Measurements from ENCODE around the gene PLEKHM1.
"Not testable (repeated sequence)": the region's sequence is repeated elsewhere in the genome, so short reads cannot be mapped to it uniquely, and the experiment has no call there.

PLEKHM1 gene

DNA sequence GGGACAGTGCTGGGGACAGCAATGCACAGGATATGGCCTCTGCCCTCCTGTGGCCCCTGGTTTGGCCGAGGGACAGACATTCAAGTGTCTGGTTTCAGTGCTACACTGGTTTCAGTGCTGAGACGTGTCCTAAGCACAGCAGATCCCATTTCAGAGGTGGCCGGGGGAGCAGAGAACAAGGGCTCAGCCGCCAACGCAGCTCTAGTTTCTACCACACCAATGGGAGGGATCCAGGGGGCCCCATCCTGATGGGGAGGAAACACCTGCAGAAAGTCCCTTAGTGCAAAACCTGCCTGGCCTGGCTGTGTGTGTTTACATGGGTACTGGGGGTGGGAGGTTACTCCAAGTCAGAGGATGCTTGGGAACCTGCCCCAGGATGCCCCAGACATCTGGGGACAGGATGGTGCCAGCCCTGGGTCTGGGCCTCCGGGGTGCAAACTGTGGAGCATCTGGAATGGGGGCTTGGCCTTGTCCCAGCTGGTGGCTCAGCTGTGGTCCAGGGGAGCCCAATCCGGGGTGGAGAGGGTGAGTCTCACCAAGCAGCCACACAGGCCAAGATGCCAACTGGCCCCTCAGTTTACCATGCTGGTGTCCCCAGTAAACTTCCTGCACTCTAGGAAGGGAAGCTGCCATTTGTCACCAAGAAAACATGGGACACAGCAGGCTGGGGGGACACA, 49.5 kb downstream of the PLEKHM1 start:
- ChIA-PET POLR2A (interaction anchor here (0.7 to 1.9 kb wide), 3 partner anchors 9 to 12 kb away, joined by 3 to 8 read pairs (median 4); no protein-coding TSS in a partner anchor), CTCF (interaction anchor here (0.6 kb wide), 1 partner anchor 125 kb away, joined by 3 read pairs; no protein-coding TSS in a partner anchor)
- 11% methylated on average over 7 of the region's 7 CpGs for WGBS (ENCODE audit: insufficient coverage)
- H3K27me3 ChIP-seq (replicated peaks in 2 of 5; ENCODE audit: control insufficient read depth in 4 of 5, insufficient read depth in 5 of 5, low read length in 4 of 5); H3K9me3 ChIP-seq (ENCODE audit: control extremely low read depth in 1 of 5, control insufficient read depth in 4 of 5, insufficient read depth in 2 of 5, low read depth in 1 of 5, low read length in 4 of 5): not testable (repeated sequence)
- Histone ChIP-seq H3K4me3 (ENCODE audit: control insufficient read depth in 1 of 7, extremely low read depth in 1 of 7, insufficient read depth in 4 of 7, low read depth in 2 of 7, low read length in 6 of 7) (peak overlapping the region in 2 of 7 experiments; percentile 26 to 58), H3K4me1 (ENCODE audit: control extremely low read depth in 1 of 4, control insufficient read depth in 4 of 4, insufficient read depth in 4 of 4, low read length in 3 of 4) (peaks cover 0 to 41% (median 37%) of the 10 kb centered on the region in 4 experiments), H3K27ac (ENCODE audit: insufficient read depth in 1 of 2, low read depth in 1 of 2, low read length in 2 of 2, poor library complexity in 1 of 2, severe bottlenecking in 2 of 2) (peak overlapping the region in 1 of 2 experiments; percentile 14), H3K36me3 (ENCODE audit: control insufficient read depth in 4 of 4, insufficient read depth in 4 of 4, low read length in 3 of 4) (peaks cover 0 to 30% (median 24%) of the 10 kb centered on the region in 4 experiments)
- DNase-seq = peak; percentile 61 to 92 (median 89)

DNA sequence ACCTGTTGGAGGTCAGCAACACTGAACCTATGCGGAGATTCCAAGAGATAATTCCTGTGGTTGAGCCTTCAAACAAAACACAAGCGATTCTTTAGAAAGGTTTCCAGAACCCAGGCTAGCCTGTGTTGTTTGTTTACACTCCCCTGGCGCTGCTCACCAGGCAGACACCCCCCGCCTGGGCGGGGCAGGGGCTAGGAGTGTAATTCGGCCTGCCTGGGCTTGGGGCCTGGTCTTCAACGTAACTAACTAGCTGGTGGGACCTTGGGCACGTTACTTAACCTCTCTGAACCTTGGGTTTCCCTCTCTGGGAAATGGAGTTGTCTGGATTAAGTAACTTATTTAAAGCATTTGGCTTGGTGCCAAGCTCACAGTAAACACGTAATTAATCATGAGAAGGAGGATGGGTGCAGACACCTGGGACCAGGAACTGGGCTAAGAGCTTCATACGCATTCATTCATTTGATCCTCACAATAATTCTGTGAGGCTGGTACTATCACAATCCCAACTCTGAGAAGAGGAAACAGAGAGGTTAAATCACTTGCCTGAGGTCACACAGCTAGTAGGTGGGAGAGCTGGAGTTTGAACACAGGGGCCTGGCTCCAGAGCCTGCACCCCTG, 50.3 kb downstream of the PLEKHM1 start:
- H3K36me3 ChIP-seq (ENCODE audit: control insufficient read depth in 4 of 4, insufficient read depth in 4 of 4, low read length in 3 of 4) = peaks cover 0 to 35% (median 26%) of the 10 kb centered on the region in 4 experiments
- H3K4me1 ChIP-seq (ENCODE audit: control extremely low read depth in 1 of 4, control insufficient read depth in 4 of 4, insufficient read depth in 4 of 4, low read length in 3 of 4) = peaks cover 0 to 35% (median 34%) of the 10 kb centered on the region in 4 experiments
- POLR2A ChIA-PET = interaction anchor here (0.7 to 1.9 kb wide), 3 partner anchors 9 to 11 kb away, joined by 3 to 8 read pairs (median 4); no protein-coding TSS in a partner anchor
- 87% methylated on average over 9 of the region's 10 CpGs for WGBS (ENCODE audit: insufficient coverage)
- peak overlapping the region in 1 of 7 experiments; percentile 58 for H3K4me3 ChIP-seq (ENCODE audit: control insufficient read depth in 1 of 7, extremely low read depth in 1 of 7, insufficient read depth in 4 of 7, low read depth in 2 of 7, low read length in 6 of 7)
- peak in 2 of 3 donors; percentile 34 to 40 for DNase-seq
- H3K9me3 ChIP-seq (ENCODE audit: control extremely low read depth in 1 of 5, control insufficient read depth in 4 of 5, insufficient read depth in 2 of 5, low read depth in 1 of 5, low read length in 4 of 5) = no peaks in the 10 kb centered on the region
- peak overlapping the region in 1 of 2 experiments; percentile 14 for H3K27ac ChIP-seq (ENCODE audit: insufficient read depth in 1 of 2, low read depth in 1 of 2, low read length in 2 of 2, poor library complexity in 1 of 2, severe bottlenecking in 2 of 2)
- CTCF ChIA-PET = interaction anchor here (1.3 kb wide), 1 partner anchor 12 kb away, joined by 4 read pairs; no protein-coding TSS in a partner anchor
- H3K27me3 ChIP-seq (replicated peaks in 2 of 5; ENCODE audit: control insufficient read depth in 4 of 5, insufficient read depth in 5 of 5, low read length in 4 of 5) = no peaks in the 10 kb centered on the region

DNA sequence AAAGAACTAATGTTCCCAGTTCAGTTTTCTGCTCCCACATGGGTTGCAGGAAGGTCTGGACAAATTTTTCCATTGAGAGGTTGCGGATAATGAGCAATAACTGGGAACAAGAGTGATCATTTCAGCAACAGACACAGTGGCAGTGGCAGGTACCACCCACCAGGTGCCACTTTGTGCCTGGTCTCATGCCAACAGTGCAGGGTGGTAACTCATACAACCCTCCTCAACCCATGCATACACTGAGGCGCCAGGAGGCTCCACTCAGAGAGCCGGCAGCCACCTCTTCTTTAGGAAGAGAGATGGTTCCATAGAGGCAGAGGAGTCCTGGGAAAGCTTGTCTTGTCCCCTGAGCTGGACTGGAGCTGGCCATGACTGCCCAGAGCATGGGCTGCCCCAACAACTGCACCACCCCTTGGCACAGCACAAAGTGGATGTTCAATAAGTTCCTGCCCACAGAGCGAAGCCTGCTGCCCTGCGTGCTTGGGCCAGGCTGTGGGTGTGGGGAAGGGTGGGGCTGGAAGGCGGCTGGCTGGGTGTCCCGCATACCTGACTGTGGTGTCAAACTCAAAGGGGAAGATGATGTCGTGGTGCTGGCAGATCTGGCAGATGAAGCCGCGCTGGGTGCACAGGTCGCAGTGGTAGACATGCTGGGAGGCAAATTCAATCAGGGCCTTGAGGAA, 51.5 kb downstream of the PLEKHM1 start:
- Histone ChIP-seq H3K4me1 (ENCODE audit: control extremely low read depth in 1 of 4, control insufficient read depth in 4 of 4, insufficient read depth in 4 of 4, low read length in 3 of 4) (peaks cover 0 to 37% (median 27%) of the 10 kb centered on the region in 4 experiments), H3K27me3 (replicated peaks in 2 of 5; ENCODE audit: control insufficient read depth in 4 of 5, insufficient read depth in 5 of 5, low read length in 4 of 5) (no peaks in the 10 kb centered on the region), H3K36me3 (ENCODE audit: control insufficient read depth in 4 of 4, insufficient read depth in 4 of 4, low read length in 3 of 4) (peaks cover 0 to 32% (median 22%) of the 10 kb centered on the region in 4 experiments), H3K9me3 (ENCODE audit: control extremely low read depth in 1 of 5, control insufficient read depth in 4 of 5, insufficient read depth in 2 of 5, low read depth in 1 of 5, low read length in 4 of 5) (no peaks in the 10 kb centered on the region), H3K4me3 (ENCODE audit: control insufficient read depth in 1 of 7, extremely low read depth in 1 of 7, insufficient read depth in 4 of 7, low read depth in 2 of 7, low read length in 6 of 7) (no peak overlapping the region), H3K27ac (ENCODE audit: insufficient read depth in 1 of 2, low read depth in 1 of 2, low read length in 2 of 2, poor library complexity in 1 of 2, severe bottlenecking in 2 of 2) (no peak overlapping the region)
- CTCF ChIA-PET = interaction anchor here (1.3 kb wide), 1 partner anchor 11 kb away, joined by 4 read pairs; no protein-coding TSS in a partner anchor
- no peak for DNase-seq
- POLR2A ChIA-PET = no interaction called here
- 93% methylated on average over 8 of the region's 11 CpGs for WGBS (ENCODE audit: insufficient coverage)

DNA sequence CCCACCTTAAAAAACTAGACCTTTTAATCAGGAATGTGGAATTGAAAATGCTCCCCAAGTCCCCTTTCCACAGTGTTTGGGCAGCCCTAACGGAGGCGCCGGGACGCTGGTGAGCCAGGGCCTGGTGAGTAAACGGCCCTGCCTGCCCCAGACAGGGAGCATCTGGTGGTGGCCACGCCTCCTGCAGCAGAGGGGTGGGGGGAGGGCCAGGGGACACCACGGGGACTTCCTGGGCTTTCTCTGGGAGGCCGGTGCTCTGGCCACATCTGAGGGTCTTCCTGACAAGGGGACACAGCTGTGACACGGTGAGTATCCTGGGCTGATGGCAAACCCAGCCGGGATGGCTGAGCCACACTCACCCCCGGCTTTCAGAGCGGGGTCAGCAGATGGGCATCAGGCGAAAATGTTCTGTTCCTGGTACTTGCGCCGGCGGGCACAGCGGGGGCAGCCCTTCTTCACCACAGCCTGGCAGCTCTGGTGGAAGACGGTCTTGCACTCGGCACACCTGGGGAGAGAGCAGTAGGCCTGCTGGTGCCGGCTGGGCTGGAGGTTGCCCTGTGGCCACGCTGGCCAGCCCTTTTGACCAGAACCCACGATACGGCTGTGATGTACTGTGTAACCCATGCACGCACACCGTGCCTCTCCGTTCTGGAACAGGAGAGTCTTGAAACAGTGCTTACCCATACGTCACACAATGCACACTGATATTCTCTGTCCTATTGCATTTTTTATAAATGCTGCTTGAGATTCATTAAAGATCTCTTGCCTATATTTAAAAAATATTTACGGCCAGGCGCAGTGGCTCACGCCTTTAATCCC, 52.8 kb downstream of the PLEKHM1 start:
- Histone ChIP-seq H3K4me3 (ENCODE audit: control insufficient read depth in 1 of 7, extremely low read depth in 1 of 7, insufficient read depth in 4 of 7, low read depth in 2 of 7, low read length in 6 of 7) (no peak overlapping the region), H3K36me3 (ENCODE audit: control insufficient read depth in 4 of 4, insufficient read depth in 4 of 4, low read length in 3 of 4) (peaks cover 0 to 32% (median 22%) of the 10 kb centered on the region in 4 experiments), H3K27me3 (replicated peaks in 2 of 5; ENCODE audit: control insufficient read depth in 4 of 5, insufficient read depth in 5 of 5, low read length in 4 of 5) (no peaks in the 10 kb centered on the region), H3K9me3 (ENCODE audit: control extremely low read depth in 1 of 5, control insufficient read depth in 4 of 5, insufficient read depth in 2 of 5, low read depth in 1 of 5, low read length in 4 of 5) (no peaks in the 10 kb centered on the region), H3K4me1 (ENCODE audit: control extremely low read depth in 1 of 4, control insufficient read depth in 4 of 4, insufficient read depth in 4 of 4, low read length in 3 of 4) (peaks cover 0 to 48% (median 35%) of the 10 kb centered on the region in 4 experiments), H3K27ac (ENCODE audit: insufficient read depth in 1 of 2, low read depth in 1 of 2, low read length in 2 of 2, poor library complexity in 1 of 2, severe bottlenecking in 2 of 2) (no peak overlapping the region)
- no peak for DNase-seq
- ChIA-PET POLR2A (no interaction called here), CTCF (no interaction called here)
- 90% methylated on average over 22 of the region's 30 CpGs for WGBS (ENCODE audit: insufficient coverage)

DNA sequence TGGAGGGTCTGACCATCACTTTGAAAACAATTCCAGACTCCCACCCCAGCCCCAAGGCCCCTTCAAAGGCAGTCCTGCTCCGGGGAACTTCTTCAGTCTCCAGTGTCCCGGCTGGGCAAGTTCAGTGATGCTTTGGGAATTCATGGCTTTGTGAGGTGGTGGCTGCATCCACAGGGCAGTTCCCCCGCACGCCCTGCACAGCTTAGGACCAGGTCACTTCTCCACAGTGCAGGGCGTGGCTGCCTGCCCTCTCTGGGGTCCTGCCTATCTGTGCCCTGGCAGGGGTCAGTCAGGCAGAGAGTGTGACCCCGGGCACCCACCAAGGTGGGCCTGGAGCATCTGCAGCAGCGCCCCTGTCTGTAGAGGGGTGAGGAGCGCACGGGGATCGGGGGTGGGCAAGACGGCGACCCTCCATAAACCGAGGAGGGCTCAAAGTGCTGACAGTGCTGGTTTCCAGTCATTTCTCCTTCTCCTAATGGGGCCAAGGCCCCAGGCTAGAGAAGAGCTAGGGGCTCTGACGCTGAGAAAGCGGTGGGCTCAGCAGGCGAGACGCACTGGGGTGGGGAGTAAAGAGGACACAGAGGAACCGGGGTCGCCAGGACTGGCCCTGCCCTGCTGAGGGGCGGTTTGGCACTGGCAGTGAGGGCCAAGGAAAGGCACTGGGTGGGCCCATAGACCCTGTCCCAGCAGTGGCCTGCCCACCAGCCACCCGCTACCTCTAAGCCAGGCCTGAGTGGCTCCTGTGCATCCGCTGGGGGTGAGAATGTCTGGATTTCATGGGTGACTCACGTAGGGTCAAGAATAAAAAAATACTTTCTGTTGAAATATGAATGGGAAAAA, 53.7 kb downstream of the PLEKHM1 start:
- CTCF ChIA-PET = interaction anchor here (1.4 to 2.2 kb wide), 2 partner anchors 28 to 35 kb away, joined by 3 to 6 read pairs; no protein-coding TSS in a partner anchor
- 100% methylated on average over 4 of the region's 23 CpGs for whole genome bisulfite sequencing (ENCODE audit: insufficient coverage)
- Histone ChIP-seq H3K4me3 (ENCODE audit: control insufficient read depth in 1 of 7, extremely low read depth in 1 of 7, insufficient read depth in 4 of 7, low read depth in 2 of 7, low read length in 6 of 7) (no peak overlapping the region), H3K27me3 (replicated peaks in 2 of 5; ENCODE audit: control insufficient read depth in 4 of 5, insufficient read depth in 5 of 5, low read length in 4 of 5) (no peaks in the 10 kb centered on the region), H3K4me1 (ENCODE audit: control extremely low read depth in 1 of 4, control insufficient read depth in 4 of 4, insufficient read depth in 4 of 4, low read length in 3 of 4) (peaks cover 0 to 50% (median 39%) of the 10 kb centered on the region in 4 experiments), H3K27ac (ENCODE audit: insufficient read depth in 1 of 2, low read depth in 1 of 2, low read length in 2 of 2, poor library complexity in 1 of 2, severe bottlenecking in 2 of 2) (no peak overlapping the region), H3K36me3 (ENCODE audit: control insufficient read depth in 4 of 4, insufficient read depth in 4 of 4, low read length in 3 of 4) (peaks cover 0 to 32% (median 22%) of the 10 kb centered on the region in 4 experiments), H3K9me3 (ENCODE audit: control extremely low read depth in 1 of 5, control insufficient read depth in 4 of 5, insufficient read depth in 2 of 5, low read depth in 1 of 5, low read length in 4 of 5) (no peaks in the 10 kb centered on the region)
- DNase-seq = no peak
- POLR2A ChIA-PET = no interaction called here

DNA sequence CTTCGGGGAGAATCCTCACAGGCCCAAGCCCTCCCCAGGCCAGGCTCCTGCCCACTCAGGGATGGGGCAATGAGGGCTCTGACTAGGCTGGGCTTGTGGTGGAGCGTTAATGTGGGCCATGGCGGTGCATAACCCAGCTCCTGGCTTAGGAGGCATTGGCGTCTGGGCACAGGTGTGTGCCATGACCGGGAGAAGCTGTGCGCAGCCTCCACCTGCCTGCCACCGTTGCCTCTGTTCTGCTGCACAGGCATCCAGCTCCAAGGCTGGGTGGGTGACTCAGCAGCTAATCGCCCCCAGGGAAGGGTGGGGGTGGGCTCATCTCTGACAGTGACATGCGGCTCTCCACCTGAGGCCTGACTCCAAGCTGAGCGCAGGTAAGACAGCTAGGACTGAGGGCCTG, 54.4 kb downstream of the PLEKHM1 start:
- Histone ChIP-seq H3K27me3 (replicated peaks in 2 of 5; ENCODE audit: control insufficient read depth in 4 of 5, insufficient read depth in 5 of 5, low read length in 4 of 5) (no peaks in the 10 kb centered on the region), H3K36me3 (ENCODE audit: control insufficient read depth in 4 of 4, insufficient read depth in 4 of 4, low read length in 3 of 4) (peaks cover 0 to 32% (median 22%) of the 10 kb centered on the region in 4 experiments), H3K9me3 (ENCODE audit: control extremely low read depth in 1 of 5, control insufficient read depth in 4 of 5, insufficient read depth in 2 of 5, low read depth in 1 of 5, low read length in 4 of 5) (no peaks in the 10 kb centered on the region), H3K4me1 (ENCODE audit: control extremely low read depth in 1 of 4, control insufficient read depth in 4 of 4, insufficient read depth in 4 of 4, low read length in 3 of 4) (peaks cover under 1 to 50% (median 38%) of the 10 kb centered on the region in 4 experiments), H3K27ac (ENCODE audit: insufficient read depth in 1 of 2, low read depth in 1 of 2, low read length in 2 of 2, poor library complexity in 1 of 2, severe bottlenecking in 2 of 2) (no peak overlapping the region), H3K4me3 (ENCODE audit: control insufficient read depth in 1 of 7, extremely low read depth in 1 of 7, insufficient read depth in 4 of 7, low read depth in 2 of 7, low read length in 6 of 7) (no peak overlapping the region)
- ChIA-PET CTCF (interaction anchor here (1.4 to 2.2 kb wide), 2 partner anchors 27 to 35 kb away, joined by 3 to 6 read pairs; no protein-coding TSS in a partner anchor), POLR2A (no interaction called here)
- 93% methylated on average over 8 of the region's 10 CpGs for WGBS (ENCODE audit: insufficient coverage)
- no peak for DNase-seq

All from common myeloid progenitor, CD34-positive (primary cell).